ENCODE results near the gene PARD3B.

The PARD3B gene

DNA sequence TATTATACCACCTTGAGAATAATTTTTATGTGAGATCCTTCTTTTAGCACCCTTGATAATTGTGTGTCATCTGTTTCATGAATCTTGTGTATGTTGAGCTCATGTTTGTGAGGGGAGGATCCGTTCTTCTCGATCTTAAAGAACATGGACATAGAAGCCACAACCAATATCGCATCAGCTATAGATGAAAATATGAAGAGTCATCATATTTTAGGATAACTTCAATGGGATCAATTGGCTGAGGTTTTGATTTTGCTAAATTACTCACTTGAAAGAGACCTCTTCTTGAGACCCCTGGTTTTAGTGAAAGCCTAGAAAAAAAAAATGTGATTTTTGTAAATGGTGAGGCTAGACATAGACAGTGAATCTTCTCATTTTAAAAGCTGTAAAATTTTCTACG, 751.7 kb downstream of the PARD3B start:
- H3K27me3 ChIP-seq (replicated peaks) = no peaks in the 10 kb centered on the region
- H3K27ac ChIP-seq = no peak overlapping the region
- no peaks in the 10 kb centered on the region for H3K36me3 ChIP-seq (replicated peaks)
- no peak for TF ChIP-seq CTCF (IDR thresholded peaks at IDR 0.05; ENCODE audit: low read depth, low read length, missing control alignments)
- no peak overlapping the region for H3K4me3 ChIP-seq (ENCODE audit: low read depth, low read length)
- in situ Hi-C loops (cut with HindIII; ENCODE audit: low pct_ligation_motif_present, low sequenced_read_pairs) = no loop called here
- DNase-seq = no peak

DNA sequence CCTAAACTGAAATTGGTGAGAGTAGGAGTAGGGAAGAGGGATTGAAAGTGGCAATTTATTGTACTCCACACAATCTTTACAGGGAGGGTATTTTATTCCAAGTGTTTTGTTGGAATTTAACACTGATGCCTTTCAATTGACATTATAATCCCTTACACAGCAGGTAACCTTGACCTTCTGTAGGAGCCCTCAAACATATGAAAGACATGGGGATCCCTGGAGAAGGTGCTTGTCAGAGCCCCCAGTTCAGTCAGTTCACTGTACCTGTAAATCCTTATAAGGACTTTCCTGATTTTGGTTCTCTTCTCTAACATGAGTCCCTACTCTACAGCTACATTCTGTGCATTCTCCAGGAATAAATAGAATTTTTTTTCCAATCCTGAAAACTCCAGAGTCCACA, 752.1 kb downstream of the PARD3B start:
- no peaks in the 10 kb centered on the region for H3K27me3 ChIP-seq (replicated peaks)
- in situ Hi-C loops (cut with HindIII; ENCODE audit: low pct_ligation_motif_present, low sequenced_read_pairs) = no loop called here
- no peak for TF ChIP-seq CTCF (IDR thresholded peaks at IDR 0.05; ENCODE audit: low read depth, low read length, missing control alignments)

DNA sequence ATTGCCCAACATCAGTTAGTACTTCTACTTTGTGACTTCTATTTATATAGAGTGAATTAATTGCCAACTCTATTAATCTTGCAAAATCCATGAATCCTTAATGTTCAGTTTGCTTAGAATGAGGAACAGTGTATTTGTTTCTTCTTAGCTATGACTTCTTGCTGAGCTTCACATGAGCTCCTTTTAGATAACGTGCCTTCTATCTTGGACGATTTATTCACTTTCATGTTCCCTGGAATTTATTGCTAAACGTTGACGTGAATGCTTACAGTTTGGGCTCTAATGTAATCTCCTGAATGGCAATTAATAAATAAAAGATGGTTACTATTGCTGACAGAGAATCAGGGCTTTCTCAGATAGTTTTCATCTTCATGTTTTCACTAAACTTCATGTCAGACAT, 752.6 kb downstream of the PARD3B start:
- no peak overlapping the region for H3K27ac ChIP-seq
- TF ChIP-seq CTCF (IDR thresholded peaks at IDR 0.05; ENCODE audit: low read depth, low read length, missing control alignments) = no peak
- no peaks in the 10 kb centered on the region for H3K27me3 ChIP-seq (replicated peaks)
- DNase-seq = no peak
- in situ Hi-C loops (cut with HindIII; ENCODE audit: low pct_ligation_motif_present, low sequenced_read_pairs) = no loop called here
- no peaks in the 10 kb centered on the region for H3K36me3 ChIP-seq (replicated peaks)
- no peak overlapping the region for H3K4me3 ChIP-seq (ENCODE audit: low read depth, low read length)

More for the DNA sequence above, 752.1 kb downstream of the PARD3B start:
- no peak overlapping the region for H3K4me3 ChIP-seq (ENCODE audit: low read depth, low read length)
- no peaks in the 10 kb centered on the region for H3K36me3 ChIP-seq (replicated peaks)
- no peak overlapping the region for H3K27ac ChIP-seq
- DNase-seq = no peak

GRCh38 chr2:205311201-205311600, 765.9 kb downstream of the PARD3B start:
- in situ Hi-C loops (cut with HindIII; ENCODE audit: low pct_ligation_motif_present, low sequenced_read_pairs) = no loop called here
- DNase-seq = no peak
- Histone ChIP-seq H3K4me3 (ENCODE audit: low read depth, low read length) (no peak overlapping the region), H3K27ac (no peak overlapping the region), H3K27me3 (replicated peaks) (no peaks in the 10 kb centered on the region), H3K36me3 (replicated peaks) (no peaks in the 10 kb centered on the region)
- TF ChIP-seq CTCF (IDR thresholded peaks at IDR 0.05; ENCODE audit: low read depth, low read length, missing control alignments) = no peak

GRCh38 chr2:205321231-205321630, 776.0 kb downstream of the PARD3B start:
- H3K4me3 ChIP-seq (ENCODE audit: low read depth, low read length) = no peak overlapping the region
- no peak overlapping the region for H3K27ac ChIP-seq
- DNase-seq = peak; percentile 6
- H3K36me3 ChIP-seq (replicated peaks) = no peaks in the 10 kb centered on the region
- H3K27me3 ChIP-seq (replicated peaks) = no peaks in the 10 kb centered on the region
- no peak for TF ChIP-seq CTCF (IDR thresholded peaks at IDR 0.05; ENCODE audit: low read depth, low read length, missing control alignments)
- in situ Hi-C loops (cut with HindIII; ENCODE audit: low pct_ligation_motif_present, low sequenced_read_pairs) = no loop called here

DNA sequence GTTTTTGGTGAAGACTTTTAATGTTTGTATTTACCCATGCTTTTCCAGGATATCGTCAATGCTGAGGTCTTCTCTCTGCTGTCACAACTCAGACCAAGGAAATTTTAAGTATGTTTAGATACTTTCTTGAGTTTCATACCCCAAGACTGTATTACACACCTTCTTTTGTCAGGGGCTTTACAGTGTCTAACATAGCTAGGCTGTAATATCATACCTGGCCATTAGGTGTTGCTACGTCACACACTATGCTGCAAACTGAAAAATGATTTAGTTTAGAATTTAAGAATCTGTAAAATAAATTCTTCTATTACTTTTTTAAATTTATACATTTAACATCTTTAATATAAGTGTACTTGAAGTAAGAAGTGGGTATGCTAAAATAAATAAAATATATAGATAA, 778.7 kb downstream of the PARD3B start:
- in situ Hi-C loops (cut with HindIII; ENCODE audit: low pct_ligation_motif_present, low sequenced_read_pairs) = no loop called here
- no peaks in the 10 kb centered on the region for H3K36me3 ChIP-seq (replicated peaks)
- no peaks in the 10 kb centered on the region for H3K27me3 ChIP-seq (replicated peaks)
- H3K27ac ChIP-seq = no peak overlapping the region
- peak; percentile 60 for TF ChIP-seq CTCF (IDR thresholded peaks at IDR 0.05; ENCODE audit: low read depth, low read length, missing control alignments)
- no peak for DNase-seq
- no peak overlapping the region for H3K4me3 ChIP-seq (ENCODE audit: low read depth, low read length)

Measured in brain microvascular endothelial cell (primary cell).